HL-60 (cell line): ENCODE results near the gene PITX2.

Source experiments
- DNase-seq, 2 experiments: peaks; one replicate each; pipeline ENCODE4 v3.0.0-alpha.2; 2010 to 2020; ENCODE audit warnings: low read depth in 1 of 2, low spot score in 1 of 2
- H3K27ac ChIP-seq: fragments of 250-450 bp; sonication (Bioruptor Pico); replicated peaks from 2 replicates; pipeline ENCODE4 v1.5.1; 2020; ENCODE audit warnings: mild to moderate bottlenecking, moderate library complexity
- H3K27me3 ChIP-seq: fragments of 250-450 bp; sonication (Bioruptor Pico); 2 replicates; pipeline ENCODE4 v1.5.1; 2021; ENCODE audit warnings: mild to moderate bottlenecking, moderate library complexity; ENCODE audit not compliant: insufficient read depth, poor library complexity, severe bottlenecking
- H3K4me3 ChIP-seq: replicated peaks from 2 replicates; pipeline ENCODE4 v1.5.1; 2011; ENCODE audit warnings: mild to moderate bottlenecking, control low read depth, low read length; ENCODE audit not compliant: insufficient read depth
- GABPA ChIP-seq: IDR thresholded peaks from 2 replicates; pipeline ENCODE4 v1.6.1; 2012; ENCODE audit warnings: low read depth
- POLR2AphosphoS5 ChIP-seq: IDR thresholded peaks from 2 replicates; pipeline ENCODE4 v1.6.1; 2012; ENCODE audit warnings: low read depth
- REST ChIP-seq: IDR thresholded peaks from 2 replicates; pipeline ENCODE4 v1.6.1; 2012; ENCODE audit warnings: low read depth; ENCODE audit not compliant: insufficient replicate concordance
- SPI1 ChIP-seq: IDR thresholded peaks from 2 replicates; pipeline ENCODE4 v1.6.1; 2012; ENCODE audit warnings: low read depth, mild to moderate bottlenecking, borderline replicate concordance
- TF ChIP-seq, protein P1 (sequence below): IDR thresholded peaks from one replicate; pipeline ENCODE4 v1.5.1; 2011; ENCODE audit warnings: low read length, control low read depth, inconsistent platforms; ENCODE audit not compliant: insufficient read depth

Gene PITX2

DNA sequence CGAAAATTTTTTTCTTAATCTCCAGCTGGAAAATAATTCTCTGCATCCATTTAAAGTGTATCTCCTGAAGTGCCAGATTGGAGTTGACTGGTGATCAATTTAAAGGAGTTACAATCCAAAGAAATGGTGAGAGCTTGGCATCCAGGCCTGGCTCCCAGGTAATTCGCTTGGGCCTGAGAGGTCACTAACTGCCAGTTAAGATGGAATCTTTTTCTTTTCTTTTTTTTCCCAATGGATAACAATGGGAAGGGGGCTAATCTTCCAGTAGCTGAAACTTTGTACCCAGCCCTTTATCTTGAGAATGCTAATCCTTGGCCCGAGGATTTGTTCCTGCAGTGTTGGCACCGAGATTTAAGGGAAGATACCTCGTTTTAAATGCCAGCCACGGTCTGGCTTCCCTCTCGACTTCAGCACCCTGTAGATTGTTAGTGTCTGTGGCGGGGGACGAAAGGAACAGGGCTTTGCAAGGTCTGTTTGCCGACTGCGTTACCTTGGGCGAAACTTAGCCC, 13.3 kb upstream of the PITX2 start:
- peaks cover 86% of the 10 kb centered on the region for H3K27me3 ChIP-seq
- no peak for DNase-seq
- no peak overlapping the region for H3K27ac ChIP-seq
- TF ChIP-seq REST (no peak), GABPA (no peak), POLR2AphosphoS5 (no peak), SPI1 (no peak)
- TF ChIP-seq, protein P1, sequence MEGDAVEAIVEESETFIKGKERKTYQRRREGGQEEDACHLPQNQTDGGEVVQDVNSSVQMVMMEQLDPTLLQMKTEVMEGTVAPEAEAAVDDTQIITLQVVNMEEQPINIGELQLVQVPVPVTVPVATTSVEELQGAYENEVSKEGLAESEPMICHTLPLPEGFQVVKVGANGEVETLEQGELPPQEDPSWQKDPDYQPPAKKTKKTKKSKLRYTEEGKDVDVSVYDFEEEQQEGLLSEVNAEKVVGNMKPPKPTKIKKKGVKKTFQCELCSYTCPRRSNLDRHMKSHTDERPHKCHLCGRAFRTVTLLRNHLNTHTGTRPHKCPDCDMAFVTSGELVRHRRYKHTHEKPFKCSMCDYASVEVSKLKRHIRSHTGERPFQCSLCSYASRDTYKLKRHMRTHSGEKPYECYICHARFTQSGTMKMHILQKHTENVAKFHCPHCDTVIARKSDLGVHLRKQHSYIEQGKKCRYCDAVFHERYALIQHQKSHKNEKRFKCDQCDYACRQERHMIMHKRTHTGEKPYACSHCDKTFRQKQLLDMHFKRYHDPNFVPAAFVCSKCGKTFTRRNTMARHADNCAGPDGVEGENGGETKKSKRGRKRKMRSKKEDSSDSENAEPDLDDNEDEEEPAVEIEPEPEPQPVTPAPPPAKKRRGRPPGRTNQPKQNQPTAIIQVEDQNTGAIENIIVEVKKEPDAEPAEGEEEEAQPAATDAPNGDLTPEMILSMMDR, result no peak
- H3K4me3 ChIP-seq, result no peak overlapping the region

DNA sequence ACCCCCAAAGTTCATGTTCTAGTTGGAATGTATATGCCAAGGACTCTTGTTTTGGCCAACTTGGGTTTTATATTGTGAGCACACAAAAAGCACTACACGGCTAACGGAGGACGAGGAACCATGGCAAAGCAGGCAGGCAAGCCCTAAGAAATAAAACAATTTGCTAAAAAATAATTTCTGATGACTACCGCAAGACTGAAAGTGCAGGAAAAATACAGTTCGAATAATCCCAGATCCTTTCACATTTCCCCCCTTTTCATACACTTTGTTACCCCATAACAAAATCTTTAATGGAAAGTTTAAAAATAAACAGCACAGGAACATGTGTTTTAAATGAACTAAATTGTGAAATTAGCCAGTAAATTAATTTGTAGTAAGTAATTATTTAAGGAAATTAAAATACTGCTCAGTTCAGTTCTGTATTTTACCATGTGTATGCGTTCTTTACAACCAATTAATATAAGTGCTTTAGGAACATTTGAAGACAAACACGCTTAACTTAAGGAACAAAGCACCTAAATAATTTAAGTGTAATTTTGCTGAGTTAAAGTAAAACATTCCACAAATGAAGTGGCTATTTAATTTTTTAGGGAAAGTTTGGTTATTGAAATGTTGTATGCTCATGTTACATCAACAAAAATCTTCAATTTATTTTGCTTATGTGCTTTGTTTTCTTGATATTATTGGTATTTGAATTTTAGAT, 12.4 kb upstream of the PITX2 start:
- Histone ChIP-seq H3K27ac (no peak overlapping the region), H3K4me3 (no peak overlapping the region), H3K27me3 (peaks cover 86% of the 10 kb centered on the region)
- DNase-seq, result no peak
- TF ChIP-seq, protein P1, result no peak
- TF ChIP-seq SPI1, result no peak
- TF ChIP-seq POLR2AphosphoS5, result no peak
- no peak for TF ChIP-seq REST
- TF ChIP-seq GABPA, result no peak

DNA sequence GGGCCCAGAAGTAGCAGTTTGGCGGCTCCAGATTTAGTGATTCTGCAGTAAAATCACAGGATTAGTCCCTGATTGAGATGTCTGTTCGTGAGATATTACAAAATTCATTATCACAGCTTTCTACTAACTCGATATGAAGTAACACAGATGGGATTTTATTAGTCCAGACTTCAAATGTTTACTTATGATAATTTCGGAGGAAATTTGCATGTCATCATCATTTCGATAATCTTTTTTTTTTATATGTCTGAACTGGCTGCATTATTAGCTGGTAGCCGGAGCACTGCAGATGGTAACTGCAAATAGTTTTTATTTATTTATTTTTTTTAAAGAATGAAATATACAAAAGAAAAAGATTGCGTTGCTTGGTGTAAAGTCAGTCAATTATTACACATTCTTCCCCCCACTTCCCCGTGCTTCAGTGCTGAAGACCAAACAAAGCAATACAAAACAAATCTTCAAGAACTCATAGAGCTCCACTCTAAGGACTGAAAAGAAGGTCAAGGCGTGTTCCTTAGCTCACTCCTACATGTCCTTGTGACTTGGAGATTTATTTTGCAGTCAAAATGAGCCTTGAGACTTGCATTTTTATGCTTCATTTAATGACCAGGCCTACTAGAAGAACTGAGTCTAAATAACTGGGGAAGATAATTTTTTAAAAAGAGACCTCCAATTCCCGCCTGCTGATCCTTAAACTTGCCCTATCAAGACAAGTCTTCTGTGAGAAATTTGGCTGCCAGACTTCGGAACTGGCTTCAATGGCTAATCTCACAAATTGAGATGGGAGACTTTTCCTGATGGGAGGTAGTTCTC, 11.7 kb upstream of the PITX2 start:
- Histone ChIP-seq H3K27me3 (peaks cover 86% of the 10 kb centered on the region), H3K4me3 (no peak overlapping the region)

More for the DNA sequence above, 11.7 kb upstream of the PITX2 start:
- H3K27ac ChIP-seq, result no peak overlapping the region
- TF ChIP-seq, protein P1, result no peak
- DNase-seq, result no peak
